AG09319 (cell line): ENCODE results near the gene AGAP1.

Source experiments
- DNase-seq: peaks from one replicate; pipeline ENCODE4 v3.0.0-alpha.2; 2010; ENCODE audit warnings: low read depth; ENCODE audit errors: extremely low read depth
- CTCF ChIP-seq: IDR thresholded peaks from 2 replicates; pipeline ENCODE4 v1.5.1; 2011; ENCODE audit warnings: low read depth, mild to moderate bottlenecking, inconsistent platforms, low read length, moderate library complexity

AGAP1 gene

GRCh38 chr2:235493775-235494715, at the start of gene AGAP1:
Gene AGAP1 (plus strand): TSS chr2:235494043.
- TF ChIP-seq CTCF = no peak
- DNase-seq = peak; percentile 72

- no peak for TF ChIP-seq CTCF
- no peak for DNase-seq
Observed at GRCh38 chr2:235444101-235444597, 49.7 kb upstream of the AGAP1 start.

- no peak for TF ChIP-seq CTCF
- DNase-seq = no peak
Observed at GRCh38 chr2:235445116-235445515, 48.7 kb upstream of the AGAP1 start.

GRCh38 chr2:235446082-235446481, 47.8 kb upstream of the AGAP1 start:
- TF ChIP-seq CTCF = no peak
- DNase-seq = no peak

- no peak for DNase-seq
- no peak for TF ChIP-seq CTCF
Observed at GRCh38 chr2:235447210-235447609, 46.6 kb upstream of the AGAP1 start.

GRCh38 chr2:235449568-235449967, 44.3 kb upstream of the AGAP1 start:
- no peak for DNase-seq
- TF ChIP-seq CTCF = no peak

- no peak for DNase-seq
- TF ChIP-seq CTCF = no peak
Observed at GRCh38 chr2:235453605-235454151, 40.2 kb upstream of the AGAP1 start.
